Activated B cell treated with CpG ODN at 0.5 μM for 24 hours (primary cell): ENCODE measurements around the gene NUDT12. TPM values are rescaled to one million over a fixed set of nuclear protein-coding genes. Genes with fewer than 3 reads are reported as not detected.

ENCODE experiments used
- ATAC-seq: fragments of 200-7000 bp; cut with Tn5 transposase; one replicate; pipeline ENCODE4 v1.10.0; 2021; ENCODE audit warnings: low read depth, mild to moderate bottlenecking, moderate library complexity
- CTCF ChIA-PET: fragments of 350-600 bp; sonication (Branson Sonifier 250); formaldehyde crosslinking; loops from one replicate; lab custom pipeline; 2021; ENCODE audit warnings: antibody characterized with exemption; lab: Charles Lee
- POLR2A ChIA-PET: fragments of 350-600 bp; sonication (Branson Sonifier 250); formaldehyde crosslinking; loops from one replicate; lab custom pipeline; 2021; ENCODE audit warnings: antibody characterized with exemption; lab: Charles Lee
- DNase-seq: peaks from one replicate; pipeline ENCODE4 v3.0.0; 2022
- H3K27ac Mint-ChIP-seq: one replicate; pipeline ENCODE4 v1.8.0; 2020; ENCODE audit warnings: mixed read lengths
- H3K27me3 Mint-ChIP-seq: one replicate; pipeline ENCODE4 v1.8.0; 2021; ENCODE audit warnings: mixed read lengths
- H3K36me3 Mint-ChIP-seq: one replicate; pipeline ENCODE4 v1.8.0; 2021; ENCODE audit warnings: low read depth, mixed read lengths
- H3K4me1 Mint-ChIP-seq: one replicate; pipeline ENCODE4 v1.8.0; 2021; ENCODE audit warnings: mixed read lengths
- H3K4me3 Mint-ChIP-seq: one replicate; pipeline ENCODE4 v1.8.0; 2020; ENCODE audit warnings: mild to moderate bottlenecking, mixed read lengths
- H3K9me3 Mint-ChIP-seq: one replicate; pipeline ENCODE4 v1.8.0; 2020; ENCODE audit warnings: mixed read lengths
- intact Hi-C: fragments of 100-400 bp; cut with micrococcal nuclease; formaldehyde crosslinking; loops from one replicate; pipeline ENCODE4 v1.15.1; 2024
- total RNA-seq: library from RNA; stranded (reverse); gene quantifications from 2 replicates; pipeline ENCODE4 v1.2.3, GENCODE V29; 2022
- TF ChIP-seq, protein P1 (sequence below): fragments of 200-600 bp; IDR thresholded peaks from one replicate; pipeline ENCODE4 v1.8.0; 2022; ENCODE audit warnings: antibody characterized with exemption, mild to moderate bottlenecking

NUDT12 gene
- total RNA-seq, 1 donor from 2014 or later: 2.6 TPM

DNA sequence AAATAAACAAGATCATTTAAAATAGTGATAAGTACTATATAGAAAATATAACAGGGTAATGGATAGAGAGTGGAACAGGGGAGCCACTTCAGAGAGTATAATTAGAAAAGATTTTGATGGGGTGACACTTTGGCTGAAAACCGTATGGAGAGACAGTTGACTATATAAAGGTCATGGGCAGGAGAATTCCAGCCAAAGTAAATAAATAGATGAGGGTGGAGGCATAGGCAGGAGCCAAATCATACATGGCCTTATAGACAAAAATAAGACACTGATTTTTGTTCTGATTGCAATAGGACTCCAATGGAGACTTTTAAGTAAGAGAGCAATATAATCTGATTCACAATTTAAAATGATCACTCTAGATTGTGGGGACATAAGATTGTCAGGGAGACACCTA, 37.5 kb upstream of the NUDT12 start:
- Mint-ChIP-seq H3K27ac (no peak overlapping the region), H3K36me3 (no peaks in the 10 kb centered on the region), H3K9me3 (no peaks in the 10 kb centered on the region), H3K27me3 (no peaks in the 10 kb centered on the region), H3K4me1 (no peaks in the 10 kb centered on the region), H3K4me3 (no peak overlapping the region)
- no peak for DNase-seq
- CTCF ChIA-PET: no interaction called here
- no peak for ATAC-seq
- TF ChIP-seq, protein P1, sequence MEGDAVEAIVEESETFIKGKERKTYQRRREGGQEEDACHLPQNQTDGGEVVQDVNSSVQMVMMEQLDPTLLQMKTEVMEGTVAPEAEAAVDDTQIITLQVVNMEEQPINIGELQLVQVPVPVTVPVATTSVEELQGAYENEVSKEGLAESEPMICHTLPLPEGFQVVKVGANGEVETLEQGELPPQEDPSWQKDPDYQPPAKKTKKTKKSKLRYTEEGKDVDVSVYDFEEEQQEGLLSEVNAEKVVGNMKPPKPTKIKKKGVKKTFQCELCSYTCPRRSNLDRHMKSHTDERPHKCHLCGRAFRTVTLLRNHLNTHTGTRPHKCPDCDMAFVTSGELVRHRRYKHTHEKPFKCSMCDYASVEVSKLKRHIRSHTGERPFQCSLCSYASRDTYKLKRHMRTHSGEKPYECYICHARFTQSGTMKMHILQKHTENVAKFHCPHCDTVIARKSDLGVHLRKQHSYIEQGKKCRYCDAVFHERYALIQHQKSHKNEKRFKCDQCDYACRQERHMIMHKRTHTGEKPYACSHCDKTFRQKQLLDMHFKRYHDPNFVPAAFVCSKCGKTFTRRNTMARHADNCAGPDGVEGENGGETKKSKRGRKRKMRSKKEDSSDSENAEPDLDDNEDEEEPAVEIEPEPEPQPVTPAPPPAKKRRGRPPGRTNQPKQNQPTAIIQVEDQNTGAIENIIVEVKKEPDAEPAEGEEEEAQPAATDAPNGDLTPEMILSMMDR: no peak
- POLR2A ChIA-PET: no interaction called here
- intact Hi-C loops: no loop called here

DNA sequence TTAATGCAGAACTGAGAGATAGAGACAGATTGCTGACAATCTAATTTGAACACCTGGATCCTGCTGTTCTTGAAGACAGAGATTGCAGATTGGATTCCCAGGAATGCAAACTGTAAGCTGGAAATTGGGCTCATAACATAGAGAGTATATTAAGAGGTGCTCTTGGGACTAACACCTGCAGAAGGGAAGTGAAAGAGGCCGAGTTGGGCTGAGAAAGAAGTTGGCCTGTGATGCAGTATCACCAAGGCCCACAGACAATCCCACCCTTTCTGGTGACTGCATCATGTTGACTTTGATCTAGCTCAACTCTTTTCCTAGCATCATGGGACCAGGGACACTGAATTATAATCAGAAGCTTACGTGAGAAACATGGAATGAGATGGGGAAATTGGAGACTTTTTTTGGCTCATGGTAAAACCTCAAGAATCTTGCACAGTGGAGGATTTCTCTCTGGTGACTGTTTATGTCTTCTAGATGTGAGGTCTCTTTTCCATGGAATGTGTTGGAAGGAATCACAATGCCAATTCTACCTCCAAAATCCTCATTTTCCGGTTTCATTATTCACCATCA, 36.5 kb upstream of the NUDT12 start:
- Mint-ChIP-seq H3K4me1 (no peaks in the 10 kb centered on the region), H3K4me3 (no peak overlapping the region), H3K27me3 (no peaks in the 10 kb centered on the region), H3K27ac (no peak overlapping the region), H3K36me3 (no peaks in the 10 kb centered on the region), H3K9me3 (no peaks in the 10 kb centered on the region)
- intact Hi-C loops: no loop called here
- POLR2A ChIA-PET: no interaction called here
- DNase-seq: no peak
- no peak for ATAC-seq
- TF ChIP-seq, protein P1: no peak
- CTCF ChIA-PET: no interaction called here

DNA sequence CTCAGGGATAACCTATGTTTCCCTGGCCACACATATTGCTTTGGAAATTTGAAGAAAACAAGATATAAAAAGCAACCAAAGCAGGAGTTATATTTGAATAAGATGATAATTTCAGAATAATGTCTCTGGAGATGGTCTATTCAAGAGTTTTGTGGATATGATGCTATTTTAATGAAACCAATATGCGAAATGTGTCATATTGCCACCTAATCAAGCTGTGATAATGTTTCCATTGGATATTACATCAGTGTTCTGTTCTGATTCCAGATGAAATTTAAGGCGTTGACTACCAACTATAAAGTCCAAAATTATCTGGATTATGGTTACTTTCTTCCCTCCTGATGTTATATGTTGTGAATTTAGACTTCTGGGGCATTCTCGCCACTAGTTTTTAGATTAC, 27.6 kb upstream of the NUDT12 start:
- TF ChIP-seq, protein P1: no peak
- Mint-ChIP-seq H3K4me1 (no peaks in the 10 kb centered on the region), H3K27me3 (no peaks in the 10 kb centered on the region), H3K27ac (no peak overlapping the region), H3K9me3 (no peaks in the 10 kb centered on the region), H3K36me3 (no peaks in the 10 kb centered on the region), H3K4me3 (no peak overlapping the region)
- POLR2A ChIA-PET: no interaction called here
- ATAC-seq (no peak), DNase-seq (no peak)
- CTCF ChIA-PET: no interaction called here
- intact Hi-C loops: no loop called here

DNA sequence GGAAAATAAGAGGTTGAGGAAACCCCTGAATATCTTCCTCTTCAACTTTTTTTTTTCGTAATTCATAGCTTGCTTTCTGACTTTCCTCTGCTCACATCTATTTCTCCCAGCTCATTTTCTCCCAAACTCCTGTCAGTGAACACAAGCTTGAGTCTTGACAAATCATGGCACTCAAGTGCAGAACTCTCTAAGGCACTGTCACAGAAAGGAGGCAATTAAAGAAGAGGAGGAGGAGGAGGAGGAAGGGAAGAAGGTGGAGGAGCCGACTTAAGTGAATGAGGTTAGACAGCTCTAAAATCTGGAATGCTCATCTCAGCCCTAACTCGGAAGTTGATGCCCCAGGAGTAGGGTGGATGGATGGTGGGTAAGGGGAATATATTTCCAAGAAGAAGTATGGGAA, 27.2 kb upstream of the NUDT12 start:
- DNase-seq: no peak
- ATAC-seq: no peak
- H3K4me1 Mint-ChIP-seq: no peaks in the 10 kb centered on the region
- intact Hi-C loops: no loop called here
- no peak overlapping the region for H3K4me3 Mint-ChIP-seq
- H3K9me3 Mint-ChIP-seq: no peaks in the 10 kb centered on the region
- ChIA-PET POLR2A (no interaction called here), CTCF (no interaction called here)
- H3K27ac Mint-ChIP-seq: no peak overlapping the region
- H3K36me3 Mint-ChIP-seq: no peaks in the 10 kb centered on the region
- TF ChIP-seq, protein P1: no peak
- H3K27me3 Mint-ChIP-seq: no peaks in the 10 kb centered on the region

DNA sequence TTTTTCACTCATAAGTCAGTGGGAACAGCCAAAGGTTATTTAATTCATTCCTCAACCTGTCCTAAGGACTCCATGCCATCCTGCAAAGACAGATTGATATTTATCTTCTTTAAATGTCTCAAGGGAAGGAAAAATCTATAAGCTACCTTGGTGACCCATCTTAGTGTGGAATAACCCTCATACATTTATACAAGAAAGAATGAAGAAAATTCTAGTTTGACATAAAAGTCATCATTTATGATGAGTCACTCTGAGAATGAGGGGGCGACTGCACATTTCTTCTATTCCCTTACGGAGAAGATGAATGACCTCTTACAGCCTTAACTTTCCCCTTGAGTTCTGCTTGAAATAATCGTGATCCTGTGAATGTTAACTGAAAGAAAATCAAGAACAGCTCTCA, 26.8 kb upstream of the NUDT12 start:
- POLR2A ChIA-PET: no interaction called here
- TF ChIP-seq, protein P1: no peak
- intact Hi-C loops: no loop called here
- CTCF ChIA-PET: no interaction called here
- DNase-seq: no peak
- Mint-ChIP-seq H3K9me3 (no peaks in the 10 kb centered on the region), H3K4me3 (no peak overlapping the region), H3K27ac (no peak overlapping the region), H3K36me3 (no peaks in the 10 kb centered on the region), H3K27me3 (no peaks in the 10 kb centered on the region), H3K4me1 (no peaks in the 10 kb centered on the region)
- no peak for ATAC-seq
